Measurements from ENCODE around the gene IL9. TPM values are rescaled to one million over a fixed set of nuclear protein-coding genes. Genes with fewer than 3 reads are reported as not detected.

The IL9 gene
- total and polyA plus RNA-seq, 10 of the 15 experiments (the other 5 are each of a cell fraction or from before 2014, with no cell fraction given): not detected

- TF ChIP-seq ZBTB40 (IDR thresholded peaks at IDR 0.05; ENCODE audit: borderline replicate concordance) (no peak), RCOR1 (conservative IDR thresholded peaks at IDR 0.05; ENCODE audit: low read depth, low read length) (no peak), HCFC1 (IDR thresholded peaks at IDR 0.05; ENCODE audit: low read length) (no peak)
These were observed 27.0 kb downstream of the IL9 start (continued) for GRCh38 chr5:135868681-135869080.

GRCh38 chr5:135867599-135867998 is 28.0 kb downstream of the IL9 start:
- H3K79me2 ChIP-seq (ENCODE audit: control insufficient read depth, insufficient read depth, low read length): no peaks in the 10 kb centered on the region
- ChIA-PET SMC1A (ENCODE audit: uncharacterized antibody, unreplicated experiment) (no interaction called here), RAD21 (ENCODE audit: unreplicated experiment) (interaction anchor here (0.6 kb wide), 1 partner anchor 24 kb away, joined by 3 read pairs; no protein-coding TSS in a partner anchor), CTCF (no interaction called here), POLR2A (no interaction called here)
- no peaks in the 10 kb centered on the region; a peak in 1 of 4 replicates for H3K27me3 ChIP-seq (replicated peaks in 1 of 2; ENCODE audit: control insufficient read depth in 2 of 2, insufficient read depth in 2 of 2, low read length in 1 of 2)
- H2AFZ ChIP-seq (ENCODE audit: control insufficient read depth, low read depth, low read length): no peak overlapping the region
- FAIRE-seq (no peak), DNase-seq (ENCODE audit: low read depth, low spot score) (no peak), ATAC-seq (no peak)
- in situ Hi-C loops (cut with MboI) (no loop called here), intact Hi-C loops (cut with micrococcal nuclease; ENCODE audit: unreplicated experiment) (no loop called here)
- no peak overlapping the region for H3K9ac ChIP-seq (ENCODE audit: control insufficient read depth, insufficient read depth, low read length)
- no peak overlapping the region for H3K27ac ChIP-seq (ENCODE audit: control insufficient read depth, insufficient read depth)
- no peaks in the 10 kb centered on the region for H3K36me3 ChIP-seq (ENCODE audit: control insufficient read depth in 2 of 2, insufficient read depth in 2 of 2, low read length in 1 of 2)
- no TSS peak for BruUV-seq (replicated peaks)
- H3K4me1 ChIP-seq (ENCODE audit: control insufficient read depth, insufficient read depth, low read length): no peaks in the 10 kb centered on the region
- H3K4me3 ChIP-seq: no peak overlapping the region
- TF ChIP-seq NR2C2 (IDR thresholded peaks at IDR 0.05; ENCODE audit: borderline replicate concordance, control insufficient read depth, insufficient read length, low read depth) (no peak), KAT2A (conservative IDR thresholded peaks at IDR 0.05; ENCODE audit: control insufficient read depth, low read depth, low read length) (no peak), RAD21 (IDR thresholded peaks at IDR 0.05; ENCODE audit: insufficient read depth, low read depth, low read length) (no peak), PML (IDR thresholded peaks at IDR 0.05; ENCODE audit: low read length) (no peak), SUZ12 (IDR thresholded peaks at IDR 0.05; ENCODE audit: unreplicated experiment) (no peak)
- H3K4me2 ChIP-seq (ENCODE audit: control insufficient read depth, insufficient read depth): no peak overlapping the region
- H4K20me1 ChIP-seq (ENCODE audit: control insufficient read depth, insufficient read depth): no peaks in the 10 kb centered on the region
- H3K9me3 ChIP-seq (replicated peaks; ENCODE audit: control insufficient read depth, insufficient read depth, low read length): no peaks in the 10 kb centered on the region
